Measurements from ENCODE around the gene PCIF1.

GRCh38 chr20:45940053-45940452 lies 5.6 kb downstream of the PCIF1 start:
- TF ChIP-seq CTCF (IDR thresholded peaks at IDR 0.05; ENCODE audit: insufficient read depth, low read depth, low read length) = no peak
- TF ChIP-seq EZH2 (IDR thresholded peaks at IDR 0.05; ENCODE audit: insufficient read depth, low read length) = no peak

Measured in astrocyte (in vitro differentiated cells and primary cell).